Stomach (tissue), 9 donors: ENCODE data around the gene TMED5. TPM values are rescaled to one million over a fixed set of nuclear protein-coding genes. Genes with fewer than 3 reads are reported as not detected.

Experiments used
- DNase-seq, 2 donors: peaks; one replicate each; pipeline versions ENCODE4 v3.0.0 to v3.0.0-alpha.2; 2013 to 2019
- H3K27ac ChIP-seq, 5 donors: fragments of 200-600 bp in 4 of 5; sonication (generic) in 4 of 5; one replicate each; pipeline ENCODE4 v1.5.1; 2013 to 2019; ENCODE audit warnings: mild to moderate bottlenecking in 1 of 5, moderate library complexity in 1 of 5
- H3K27me3 ChIP-seq, 3 donors: fragments of 200-600 bp; sonication (generic); one replicate each; pipeline ENCODE4 v1.5.1; 2017 to 2019; ENCODE audit warnings: mixed run types in 1 of 3
- H3K36me3 ChIP-seq, 4 donors: fragments of 200-600 bp; sonication (generic); 1 replicate in 3 of 4; 2 replicates in 1 of 4; pipeline ENCODE4 v1.5.1; 2016 to 2019
- H3K4me1 ChIP-seq, 4 donors: fragments of 200-600 bp; sonication (generic); one replicate each; pipeline ENCODE4 v1.5.1; 2016 to 2019
- H3K4me3 ChIP-seq, 4 donors: fragments of 200-600 bp; sonication (generic) in 3 of 4; one replicate each; pipeline ENCODE4 v1.5.1; 2016 to 2019; ENCODE audit warnings: mild to moderate bottlenecking in 1 of 4
- H3K9me3 ChIP-seq, 4 donors: fragments of 200-600 bp; sonication (generic); one replicate each; pipeline ENCODE4 v1.5.1; 2016 to 2019
- CTCF ChIP-seq, 7 experiments: fragments of 450-650 bp in 4 of 7; fragments of 200-600 bp in 3 of 7; sonication (generic) in 3 of 7; IDR thresholded peaks; one replicate each; pipeline ENCODE4 v1.5.1; 2016 to 2019; ENCODE audit warnings: antibody characterized with exemption in 7 of 7, control low read depth in 2 of 7, mild to moderate bottlenecking in 1 of 7
- EP300 ChIP-seq: sonication (generic); formaldehyde crosslinking; IDR thresholded peaks from one replicate; pipeline ENCODE4 v1.6.1; 2017; ENCODE audit warnings: antibody characterized with exemption
- POLR2A ChIP-seq, 4 donors: fragments of 450-650 bp; IDR thresholded peaks; one replicate each; pipeline ENCODE4 v1.6.1; 2016; ENCODE audit warnings: antibody characterized with exemption in 4 of 4, control low read depth in 2 of 4, mild to moderate bottlenecking in 1 of 4, moderate library complexity in 1 of 4
- POLR2AphosphoS5 ChIP-seq, 3 donors: sonication (generic); formaldehyde crosslinking; IDR thresholded peaks; one replicate each; pipeline ENCODE4 v1.6.1; 2016; ENCODE audit warnings: antibody characterized with exemption in 3 of 3
- WGBS, 5 donors: extraction: QIAGEN DNeasy Blood & Tissue Kit in 3 of 5; methylation state at CpG; one replicate each; pipeline versions ENCODE4 v1.1.5 to v1.1.7; 2013 to 2018; 5-methylcytosine and 5-hydroxymethylcytosine counted together
- intact Hi-C: fragments of 100-400 bp; cut with DNase I; formaldehyde crosslinking; loops from one replicate; pipeline ENCODE4 v1.15.1; 2023; ENCODE audit warnings: low total_unique reads
- polyA plus RNA-seq, 3 donors: library from polyadenylated mRNA; stranded (reverse); fragments of 200-250 nt; gene quantifications; one replicate each; pipeline ENCODE4 v1.2.3, GENCODE V29; 2013
- total RNA-seq, 5 donors: library from RNA; depleted of rRNA; stranded (reverse); fragments of >200 nt; gene quantifications; one replicate each; pipeline versions ENCODE4 v1.1.0 to v1.2.3, GENCODE V29; 2014 to 2016
- donor health status: healthy with polysubstance abuse.
- donor health status: Bipolar disorder and iron deficiency.
- donor health status: healthy.

Gene TMED5
- total and polyA plus RNA-seq, 8 donors = 8.2 to 85.6 (median 16.1) TPM

DNA sequence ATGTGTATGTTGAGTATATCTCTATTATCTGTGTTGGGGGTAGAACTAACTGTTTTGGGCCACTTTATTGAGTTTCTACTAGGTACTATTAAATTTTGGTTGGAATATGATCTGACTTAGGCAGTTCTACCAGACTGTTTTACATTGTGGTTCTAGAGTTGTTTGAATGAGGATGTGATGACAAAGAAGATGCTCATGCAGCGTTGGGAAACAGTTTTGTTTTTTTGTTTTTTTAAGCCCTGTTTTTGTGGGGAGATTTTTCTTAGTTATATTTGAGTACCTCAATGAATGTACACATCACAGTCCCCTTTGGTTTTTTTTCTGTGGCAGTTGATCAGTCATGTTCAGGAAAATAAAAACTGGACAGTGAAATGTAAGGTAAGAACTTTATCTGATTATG lies 40.1 kb downstream of the TMED5 start:
- Histone ChIP-seq H3K4me3 (no peak overlapping the region), H3K27me3 (no peaks in the 10 kb centered on the region), H3K27ac (no peak overlapping the region), H3K9me3 (no peaks in the 10 kb centered on the region), H3K36me3 (peaks cover 15 to 57% (median 48%) of the 10 kb centered on the region in 4 donors), H3K4me1 (no peaks in the 10 kb centered on the region)
- TF ChIP-seq POLR2AphosphoS5 (IDR thresholded peaks at IDR 0.05) (no peak), EP300 (no peak), CTCF (IDR thresholded peaks at IDR 0.05) (no peak), POLR2A (IDR thresholded peaks at IDR 0.05) (no peak)
- intact Hi-C loops = no loop called here
- DNase-seq = no peak
- WGBS, 5 donors = 85 to 95% (median 87%) methylated on average over 1 of the region's 1 CpG

GRCh38 chr1:93137604-93138292 lies 42.5 kb downstream of the TMED5 start:
- peaks cover 15 to 74% (median 64%) of the 10 kb centered on the region in 4 donors for H3K36me3 ChIP-seq
- H3K27ac ChIP-seq = no peak overlapping the region
- no peaks in the 10 kb centered on the region for H3K9me3 ChIP-seq
- TF ChIP-seq POLR2A (IDR thresholded peaks at IDR 0.05) = no peak
- no peak for TF ChIP-seq EP300
- no peak for TF ChIP-seq CTCF (IDR thresholded peaks at IDR 0.05)
- no peak for TF ChIP-seq POLR2AphosphoS5 (IDR thresholded peaks at IDR 0.05)
- no peaks in the 10 kb centered on the region for H3K4me1 ChIP-seq
- intact Hi-C loops = no loop called here
- H3K4me3 ChIP-seq = no peak overlapping the region
- no peaks in the 10 kb centered on the region for H3K27me3 ChIP-seq
- DNase-seq = no peak
- 47 to 58% (median 53%) methylated on average over 3 of the region's 3 CpGs for WGBS, 5 donors

- DNase-seq = no peak
- intact Hi-C loops = no loop called here
- H3K4me3 ChIP-seq = no peak overlapping the region
- H3K36me3 ChIP-seq = peaks cover 15 to 80% (median 66%) of the 10 kb centered on the region in 4 donors
- no peak for TF ChIP-seq CTCF (IDR thresholded peaks at IDR 0.05)
- TF ChIP-seq POLR2A (IDR thresholded peaks at IDR 0.05) = no peak
- TF ChIP-seq EP300 = no peak
- no peak for TF ChIP-seq POLR2AphosphoS5 (IDR thresholded peaks at IDR 0.05)
- H3K27me3 ChIP-seq = no peaks in the 10 kb centered on the region
- 89 to 96% (median 94%) methylated on average over 5 of the region's 5 CpGs for WGBS, 5 donors
- H3K9me3 ChIP-seq = no peaks in the 10 kb centered on the region
- no peaks in the 10 kb centered on the region for H3K4me1 ChIP-seq
- H3K27ac ChIP-seq = no peak overlapping the region
Measured at GRCh38 chr1:93136445-93136844, 43.8 kb downstream of the TMED5 start.

DNA sequence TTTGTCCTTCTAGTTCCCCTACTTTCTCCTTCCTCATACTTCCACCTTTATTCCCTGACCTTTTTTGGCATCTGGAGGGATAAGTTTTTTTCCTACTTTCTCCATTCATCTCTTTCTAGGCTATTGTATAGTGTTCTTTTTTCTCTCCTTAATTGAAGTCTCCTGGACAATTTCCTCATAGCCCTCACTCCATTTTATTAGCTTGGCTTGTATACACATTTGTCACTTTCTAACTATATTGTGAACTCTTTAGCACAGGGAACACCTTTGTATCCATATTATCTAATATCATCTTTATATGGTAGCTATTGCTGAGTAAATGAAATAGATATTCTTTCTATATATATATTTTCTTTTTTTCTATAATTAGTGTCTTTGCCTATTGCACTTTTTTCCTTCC lies 47.6 kb downstream of the TMED5 start:
- H3K4me1 ChIP-seq = no peaks in the 10 kb centered on the region
- no peak overlapping the region for H3K4me3 ChIP-seq
- no peaks in the 10 kb centered on the region for H3K27me3 ChIP-seq
- intact Hi-C loops = no loop called here
- no peaks in the 10 kb centered on the region for H3K9me3 ChIP-seq
- H3K27ac ChIP-seq = no peak overlapping the region
- no peak for DNase-seq
- peaks cover 15 to 72% (median 58%) of the 10 kb centered on the region in 4 donors for H3K36me3 ChIP-seq
- TF ChIP-seq POLR2AphosphoS5 (IDR thresholded peaks at IDR 0.05) (no peak), POLR2A (IDR thresholded peaks at IDR 0.05) (no peak), CTCF (IDR thresholded peaks at IDR 0.05) (no peak), EP300 (no peak)
